MM.1S (cell line): ENCODE results near the gene MOXD1.

Experiments used
- CTCF ChIP-seq: fragments of 300-600 bp; sonication (generic); IDR thresholded peaks from 2 replicates; pipeline ENCODE4 v1.5.1; 2016; ENCODE audit warnings: antibody characterized with exemption, low read length, mixed read lengths
- EZH2 ChIP-seq: fragments of 300-600 bp; sonication (generic); optimal IDR thresholded peaks from 2 replicates; pipeline ENCODE3; 2017; ENCODE audit warnings: low read depth, mild to moderate bottlenecking, antibody characterized with exemption, low read length, mixed read lengths
- EZH2phosphoT487 ChIP-seq: fragments of 300-600 bp; sonication (generic); IDR thresholded peaks from 2 replicates; pipeline ENCODE4 v1.6.1; 2018; ENCODE audit warnings: antibody characterized with exemption, low read length

DNA sequence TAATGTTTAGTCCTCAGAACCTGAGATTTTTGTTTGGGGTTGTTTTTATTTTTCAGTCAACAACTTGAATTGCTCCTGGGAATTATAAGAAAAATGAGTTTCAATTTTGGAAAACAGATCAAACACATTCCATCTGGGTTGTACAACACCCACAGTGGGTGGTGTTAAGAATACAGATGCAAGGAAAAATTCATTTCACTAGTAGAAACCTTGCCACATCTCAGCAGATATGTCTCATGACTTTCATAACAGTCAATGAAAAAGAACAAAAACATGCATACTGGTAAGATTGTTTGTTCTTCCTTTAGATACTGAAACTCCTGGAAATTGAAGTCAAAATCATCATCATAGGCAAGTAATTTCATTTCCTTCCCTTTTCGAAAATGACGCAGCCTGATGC is 78.9 kb downstream of the MOXD1 start:
- TF ChIP-seq CTCF (no peak), EZH2 (no peak), EZH2phosphoT487 (no peak)
